ENCODE measurements around the gene SNU13. TPM values are rescaled to one million over a fixed set of nuclear protein-coding genes. Genes with fewer than 3 reads are reported as not detected.
"Not testable (repeated sequence)": the region's sequence is repeated elsewhere in the genome, so short reads cannot be mapped to it uniquely, and the experiment has no call there.

SNU13 gene
- total RNA-seq, 1 donor from 2014 or later: 183 TPM

- TF ChIP-seq CTCF (conservative IDR thresholded peaks at IDR 0.05; ENCODE audit: low read depth, low read length): no peak
- no peak overlapping the region for H3K4me3 ChIP-seq (ENCODE audit: low read depth, low read length)
- DNase-seq (ENCODE audit: low read depth): no peak
Observed at GRCh38 chr22:41636467-41636866, 52.2 kb downstream of the SNU13 start.

GRCh38 chr22:41634610-41635009 lies 54.1 kb downstream of the SNU13 start:
- not testable (repeated sequence) for H3K4me3 ChIP-seq (ENCODE audit: low read depth, low read length); DNase-seq (ENCODE audit: low read depth)

DNA sequence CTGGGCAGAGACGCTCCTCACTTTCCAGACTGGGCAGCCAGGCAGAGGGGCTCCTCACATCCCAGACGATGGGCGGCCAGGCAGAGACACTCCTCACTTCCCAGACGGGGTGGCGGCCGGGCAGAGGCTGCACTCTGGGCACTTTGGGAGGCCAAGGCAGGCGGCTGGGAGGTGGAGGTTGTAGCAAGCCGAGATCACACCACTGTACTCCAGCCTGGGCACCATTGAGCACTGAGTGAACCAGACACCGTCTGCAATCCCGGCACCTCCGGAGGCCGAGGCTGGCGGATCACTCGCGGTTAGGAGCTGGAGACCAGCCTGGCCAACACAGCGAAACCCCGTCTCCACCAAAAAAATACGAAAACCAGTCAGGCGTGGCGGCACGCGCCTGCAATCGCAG lies 57.1 kb downstream of the SNU13 start:
- not testable (repeated sequence) for DNase-seq (ENCODE audit: low read depth); H3K4me3 ChIP-seq (ENCODE audit: low read depth, low read length)

DNA sequence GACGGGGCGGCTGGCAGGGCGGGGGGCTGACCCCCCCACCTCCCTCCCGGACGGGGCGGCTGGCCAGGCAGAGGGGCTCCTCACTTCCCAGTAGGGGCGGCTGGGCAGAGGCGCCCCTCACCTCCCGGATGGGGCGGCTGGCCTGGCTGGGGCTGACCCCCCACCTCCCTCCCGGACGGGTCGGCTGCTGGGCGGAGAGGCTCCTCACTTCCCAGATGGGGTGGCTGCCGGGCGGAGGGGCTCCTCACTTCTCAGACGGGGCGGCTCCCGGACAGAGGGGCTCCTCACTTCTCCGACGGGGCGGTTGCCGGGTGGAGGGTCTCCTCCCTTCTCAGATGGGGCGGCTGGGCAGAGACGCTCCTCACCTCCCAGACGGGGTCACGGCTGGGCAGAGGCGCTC lies 57.6 kb downstream of the SNU13 start:
- H3K4me3 ChIP-seq (ENCODE audit: low read depth, low read length); DNase-seq (ENCODE audit: low read depth): not testable (repeated sequence)

GRCh38 chr22:41625577-41625976 lies 63.1 kb downstream of the SNU13 start:
- H3K4me3 ChIP-seq (ENCODE audit: low read depth, low read length): no peak overlapping the region
- no peak for DNase-seq (ENCODE audit: low read depth)
- no peak for TF ChIP-seq CTCF (conservative IDR thresholded peaks at IDR 0.05; ENCODE audit: low read depth, low read length)

Other genes starting within 250 kb of the SNU13 start
- gene TOB2, start 242.1 kb downstream of the SNU13 start, total RNA-seq: 31.8 and 33.4 TPM in 2 replicates
- gene PHF5A, start 220.2 kb downstream of the SNU13 start, total RNA-seq: 61.1 and 82.3 TPM in 2 replicates
- gene ACO2, start 219.8 kb downstream of the SNU13 start, total RNA-seq: 58.8 and 81.8 TPM in 2 replicates
- 9.5 and 17.0 TPM in 2 replicates for gene POLR3H, start 144.4 kb downstream of the SNU13 start, total RNA-seq
- 3.6 and 4.3 TPM in 2 replicates for gene CSDC2, start 127.9 kb downstream of the SNU13 start, total RNA-seq
- gene PMM1, start 99.0 kb downstream of the SNU13 start, total RNA-seq: 34.1 and 61.2 TPM in 2 replicates
- gene DESI1, start 67.8 kb downstream of the SNU13 start, total RNA-seq: 21.8 and 180 TPM in 2 replicates
- 368 and 606 TPM in 2 replicates for gene XRCC6, start 67.6 kb downstream of the SNU13 start, total RNA-seq
- gene MEI1, start 10.6 kb upstream of the SNU13 start, total RNA-seq: 0.14 and 0.35 TPM in 2 replicates
- gene CCDC134, start 111.8 kb upstream of the SNU13 start, total RNA-seq: 17.8 and 21.7 TPM in 2 replicates
- 61.1 and 73.4 TPM in 2 replicates for gene SREBF2, start 144.2 kb upstream of the SNU13 start, total RNA-seq
- not detected in 2 replicates for gene SHISA8, start 226.2 kb upstream of the SNU13 start, total RNA-seq
- 1.0 TPM in 1 of 2 replicates, not detected in the other for gene TNFRSF13C, start 237.9 kb upstream of the SNU13 start, total RNA-seq